Measurements from ENCODE around the gene DNASE2B.

DNA sequence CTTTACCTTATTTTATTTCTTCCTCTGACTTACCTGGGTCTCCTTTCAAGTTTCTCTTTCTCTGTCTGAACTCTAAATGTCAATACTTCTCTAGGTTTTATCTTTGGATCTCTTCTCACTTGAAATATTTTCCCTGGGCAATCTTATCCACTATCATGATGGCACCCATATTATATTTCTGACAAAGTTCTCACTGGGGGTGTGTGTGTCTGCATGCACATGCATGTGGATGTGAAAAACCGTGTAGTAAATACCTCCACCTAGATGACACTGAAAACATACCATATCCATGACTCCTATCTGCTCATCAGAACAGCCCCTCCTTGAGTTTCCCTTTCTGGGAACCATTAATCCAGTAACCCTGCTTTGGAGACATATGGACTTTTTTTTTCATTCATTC, 30.9 kb downstream of the DNASE2B start:
- TF ChIP-seq, protein P1, sequence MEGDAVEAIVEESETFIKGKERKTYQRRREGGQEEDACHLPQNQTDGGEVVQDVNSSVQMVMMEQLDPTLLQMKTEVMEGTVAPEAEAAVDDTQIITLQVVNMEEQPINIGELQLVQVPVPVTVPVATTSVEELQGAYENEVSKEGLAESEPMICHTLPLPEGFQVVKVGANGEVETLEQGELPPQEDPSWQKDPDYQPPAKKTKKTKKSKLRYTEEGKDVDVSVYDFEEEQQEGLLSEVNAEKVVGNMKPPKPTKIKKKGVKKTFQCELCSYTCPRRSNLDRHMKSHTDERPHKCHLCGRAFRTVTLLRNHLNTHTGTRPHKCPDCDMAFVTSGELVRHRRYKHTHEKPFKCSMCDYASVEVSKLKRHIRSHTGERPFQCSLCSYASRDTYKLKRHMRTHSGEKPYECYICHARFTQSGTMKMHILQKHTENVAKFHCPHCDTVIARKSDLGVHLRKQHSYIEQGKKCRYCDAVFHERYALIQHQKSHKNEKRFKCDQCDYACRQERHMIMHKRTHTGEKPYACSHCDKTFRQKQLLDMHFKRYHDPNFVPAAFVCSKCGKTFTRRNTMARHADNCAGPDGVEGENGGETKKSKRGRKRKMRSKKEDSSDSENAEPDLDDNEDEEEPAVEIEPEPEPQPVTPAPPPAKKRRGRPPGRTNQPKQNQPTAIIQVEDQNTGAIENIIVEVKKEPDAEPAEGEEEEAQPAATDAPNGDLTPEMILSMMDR (IDR thresholded peaks at IDR 0.05): no peak
- TF ChIP-seq POLR2A (IDR thresholded peaks at IDR 0.05): no peak
